ENCODE data around the gene C12orf54. TPM values are rescaled to one million over a fixed set of nuclear protein-coding genes. Genes with fewer than 3 reads are reported as not detected.

C12orf54 gene
- total RNA-seq, 1 donor from 2014 or later: not detected

- Mint-ChIP-seq H3K36me3 (peaks cover 2% of the 10 kb centered on the region), H3K9me3 (peaks cover 17% of the 10 kb centered on the region), H3K4me3 (no peak overlapping the region), H3K4me1 (peaks cover 53% of the 10 kb centered on the region), H3K27me3 (ENCODE audit: insufficient read depth, low read depth) (no peaks in the 10 kb centered on the region), H3K27ac (no peak overlapping the region)
- H3K9me3 ChIP-seq (ENCODE audit: low read depth): no peaks in the 10 kb centered on the region
- H3K4me2 ChIP-seq: peak overlapping the region; percentile 45
- TF ChIP-seq EZH2 (IDR thresholded peaks at IDR 0.05): no peak
- TF ChIP-seq, protein P1, sequence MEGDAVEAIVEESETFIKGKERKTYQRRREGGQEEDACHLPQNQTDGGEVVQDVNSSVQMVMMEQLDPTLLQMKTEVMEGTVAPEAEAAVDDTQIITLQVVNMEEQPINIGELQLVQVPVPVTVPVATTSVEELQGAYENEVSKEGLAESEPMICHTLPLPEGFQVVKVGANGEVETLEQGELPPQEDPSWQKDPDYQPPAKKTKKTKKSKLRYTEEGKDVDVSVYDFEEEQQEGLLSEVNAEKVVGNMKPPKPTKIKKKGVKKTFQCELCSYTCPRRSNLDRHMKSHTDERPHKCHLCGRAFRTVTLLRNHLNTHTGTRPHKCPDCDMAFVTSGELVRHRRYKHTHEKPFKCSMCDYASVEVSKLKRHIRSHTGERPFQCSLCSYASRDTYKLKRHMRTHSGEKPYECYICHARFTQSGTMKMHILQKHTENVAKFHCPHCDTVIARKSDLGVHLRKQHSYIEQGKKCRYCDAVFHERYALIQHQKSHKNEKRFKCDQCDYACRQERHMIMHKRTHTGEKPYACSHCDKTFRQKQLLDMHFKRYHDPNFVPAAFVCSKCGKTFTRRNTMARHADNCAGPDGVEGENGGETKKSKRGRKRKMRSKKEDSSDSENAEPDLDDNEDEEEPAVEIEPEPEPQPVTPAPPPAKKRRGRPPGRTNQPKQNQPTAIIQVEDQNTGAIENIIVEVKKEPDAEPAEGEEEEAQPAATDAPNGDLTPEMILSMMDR (IDR thresholded peaks at IDR 0.05): no peak
- TF ChIP-seq EZH2phosphoT487 (IDR thresholded peaks at IDR 0.05): no peak
- no peak for DNase-seq (ENCODE audit: low spot score)
- H3K79me2 ChIP-seq (ENCODE audit: low read depth): no peaks in the 10 kb centered on the region
- peaks cover 17% of the 10 kb centered on the region for H3F3A ChIP-seq (ENCODE audit: low read depth)
- H3K27me3 ChIP-seq: no peaks in the 10 kb centered on the region
- no peaks in the 10 kb centered on the region for H4K20me1 ChIP-seq (ENCODE audit: low read depth)
- H2AFZ ChIP-seq (replicated peaks): no peak overlapping the region
- H3K4me1 ChIP-seq: peaks cover 75% of the 10 kb centered on the region
- H3K4me3 ChIP-seq: no peak overlapping the region
- H3K36me3 ChIP-seq: no peaks in the 10 kb centered on the region
- H3K9ac ChIP-seq: no peak overlapping the region
- H3K27ac ChIP-seq: no peak overlapping the region
These were observed 36.8 kb upstream of the C12orf54 start for GRCh38 chr12:48445538-48445937.

- Mint-ChIP-seq H3K4me3 (no peak overlapping the region), H3K27ac (no peak overlapping the region), H3K27me3 (ENCODE audit: insufficient read depth, low read depth) (no peaks in the 10 kb centered on the region), H3K4me1 (peaks cover 46% of the 10 kb centered on the region), H3K9me3 (peaks cover 18% of the 10 kb centered on the region), H3K36me3 (peaks cover 2% of the 10 kb centered on the region)
- Histone ChIP-seq H3K4me2 (peak overlapping the region; percentile 45), H3K79me2 (ENCODE audit: low read depth) (no peaks in the 10 kb centered on the region), H3F3A (ENCODE audit: low read depth) (peaks cover 12% of the 10 kb centered on the region), H3K4me1 (peaks cover 70% of the 10 kb centered on the region), H4K20me1 (ENCODE audit: low read depth) (no peaks in the 10 kb centered on the region), H3K9me3 (ENCODE audit: low read depth) (no peaks in the 10 kb centered on the region), H3K27me3 (no peaks in the 10 kb centered on the region), H2AFZ (replicated peaks) (no peak overlapping the region), H3K36me3 (no peaks in the 10 kb centered on the region), H3K27ac (no peak overlapping the region), H3K9ac (no peak overlapping the region), H3K4me3 (no peak overlapping the region)
- DNase-seq (ENCODE audit: low spot score): peak; percentile 66
- no peak for TF ChIP-seq EZH2phosphoT487 (IDR thresholded peaks at IDR 0.05)
- no peak for TF ChIP-seq EZH2 (IDR thresholded peaks at IDR 0.05)
- TF ChIP-seq, protein P1 (IDR thresholded peaks at IDR 0.05): no peak
These were observed 36.0 kb upstream of the C12orf54 start for GRCh38 chr12:48446161-48446776.

DNA sequence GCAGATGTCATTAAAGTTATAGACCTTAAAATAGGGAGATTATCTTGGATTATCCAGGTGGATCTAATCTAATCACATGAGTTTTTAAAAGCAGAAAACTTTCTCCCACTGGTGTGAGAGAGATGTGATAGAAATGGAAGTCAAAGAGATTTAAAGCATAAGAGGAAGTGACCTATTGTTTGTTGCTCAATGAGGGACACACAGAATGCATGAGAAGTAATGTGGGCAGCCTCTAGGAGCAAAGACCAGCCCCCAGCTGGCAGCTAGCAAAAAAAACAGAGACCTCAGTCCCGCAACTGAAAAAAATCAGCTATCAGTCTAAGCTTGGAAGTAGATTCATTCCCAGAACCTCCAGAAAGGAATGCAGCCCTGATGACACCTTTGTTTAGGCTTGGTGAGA lies 34.5 kb upstream of the C12orf54 start:
- Histone ChIP-seq H2AFZ (replicated peaks) (no peak overlapping the region), H4K20me1 (ENCODE audit: low read depth) (no peaks in the 10 kb centered on the region), H3K36me3 (no peaks in the 10 kb centered on the region), H3K4me2 (peak overlapping the region; percentile 27), H3K27ac (no peak overlapping the region), H3K4me3 (no peak overlapping the region), H3K79me2 (ENCODE audit: low read depth) (no peaks in the 10 kb centered on the region), H3K9me3 (ENCODE audit: low read depth) (no peaks in the 10 kb centered on the region), H3F3A (ENCODE audit: low read depth) (peaks cover 12% of the 10 kb centered on the region), H3K4me1 (peaks cover 55% of the 10 kb centered on the region), H3K27me3 (no peaks in the 10 kb centered on the region), H3K9ac (no peak overlapping the region)
- peak; percentile 8 for DNase-seq (ENCODE audit: low spot score)
- Mint-ChIP-seq H3K36me3 (peaks cover 2% of the 10 kb centered on the region), H3K27ac (no peak overlapping the region), H3K9me3 (peaks cover 18% of the 10 kb centered on the region), H3K4me1 (peaks cover 33% of the 10 kb centered on the region), H3K27me3 (ENCODE audit: insufficient read depth, low read depth) (no peaks in the 10 kb centered on the region), H3K4me3 (no peak overlapping the region)
- TF ChIP-seq EZH2 (IDR thresholded peaks at IDR 0.05): no peak
- TF ChIP-seq, protein P1 (IDR thresholded peaks at IDR 0.05): no peak
